Lung (tissue), 12 donors: ENCODE results near the gene TRMT44. TPM values are rescaled to one million over a fixed set of nuclear protein-coding genes. Genes with fewer than 3 reads are reported as not detected.

Source experiments
- ATAC-seq: fragments of 200-7000 bp; cut with Tn5 transposase; one replicate; pipeline ENCODE4 v1.9.1; 2020; ENCODE audit warnings: moderate number of reproducible peaks; ENCODE audit not compliant: insufficient read depth, low FRiP score
- DNase-seq, 3 donors: peaks; one replicate each; pipeline ENCODE4 v3.0.0-alpha.2; 2013 to 2017
- H3K27ac ChIP-seq, 2 donors: one replicate each; pipeline ENCODE4 v1.5.1; 2013; ENCODE audit warnings: mild to moderate bottlenecking in 2 of 2, moderate library complexity in 2 of 2, control low read depth in 1 of 2, inconsistent platforms in 1 of 2, low read depth in 1 of 2, low read length in 1 of 2
- H3K27me3 ChIP-seq, 3 donors: one replicate each; pipeline ENCODE4 v1.5.1; 2013; ENCODE audit warnings: low read length in 2 of 3; ENCODE audit not compliant: control insufficient read depth in 3 of 3, insufficient read depth in 3 of 3
- H3K36me3 ChIP-seq, 4 donors: one replicate each; pipeline ENCODE4 v1.5.1; 2013; ENCODE audit warnings: low read length in 4 of 4, mild to moderate bottlenecking in 1 of 4, moderate library complexity in 1 of 4; ENCODE audit not compliant: control insufficient read depth in 4 of 4, insufficient read depth in 4 of 4
- H3K4me1 ChIP-seq, 5 donors: one replicate each; pipeline ENCODE4 v1.5.1; 2013; ENCODE audit warnings: low read length in 5 of 5, mild to moderate bottlenecking in 2 of 5, moderate library complexity in 1 of 5; ENCODE audit not compliant: control insufficient read depth in 5 of 5, insufficient read depth in 5 of 5
- H3K4me3 ChIP-seq: one replicate; pipeline ENCODE4 v1.5.1; 2013; ENCODE audit warnings: mild to moderate bottlenecking, control low read depth, moderate library complexity
- H3K9ac ChIP-seq, 2 donors: one replicate each; pipeline ENCODE4 v1.5.1; 2013; ENCODE audit warnings: low read length in 2 of 2, control low read depth in 1 of 2; ENCODE audit not compliant: insufficient read depth in 1 of 2
- H3K9me3 ChIP-seq, 4 donors: one replicate each; pipeline ENCODE4 v1.5.1; 2013; ENCODE audit warnings: low read length in 3 of 4, mild to moderate bottlenecking in 1 of 4, moderate library complexity in 1 of 4; ENCODE audit not compliant: control insufficient read depth in 4 of 4, insufficient read depth in 3 of 4
- WGBS, 2 donors: extraction: QIAGEN DNeasy Blood & Tissue Kit; methylation state at CpG; one replicate each; pipeline ENCODE4 v1.1.7; 2013; 5-methylcytosine and 5-hydroxymethylcytosine counted together
- polyA plus RNA-seq, 2 donors: library from polyadenylated mRNA; stranded (reverse); fragments of 200-250 nt; gene quantifications; one replicate each; pipeline ENCODE4 v1.2.1, GENCODE V29; 2013
- total RNA-seq, 2 donors: library from RNA; depleted of rRNA in 1 of 2; stranded (reverse); fragments of >200 nt in 1 of 2; gene quantifications; one replicate each; pipeline ENCODE4 v1.2.1, GENCODE V29; 2014 to 2021
- TF ChIP-seq, protein P1 (sequence below): IDR thresholded peaks from 2 replicates; pipeline ENCODE4 v1.5.1; 2012; ENCODE audit warnings: mild to moderate bottlenecking; ENCODE audit errors: control extremely low read depth, extremely low read depth
- donor health status: control.
- donor health status: control.
- donor health status: Bipolar disorder and iron deficiency.
- donor health status: healthy.
- donor health status: DM: yes; HTN: yes; CAD: no.

The TRMT44 gene
- total and polyA plus RNA-seq, 4 donors: 7.3 to 24.8 (median 15.0) TPM

DNA sequence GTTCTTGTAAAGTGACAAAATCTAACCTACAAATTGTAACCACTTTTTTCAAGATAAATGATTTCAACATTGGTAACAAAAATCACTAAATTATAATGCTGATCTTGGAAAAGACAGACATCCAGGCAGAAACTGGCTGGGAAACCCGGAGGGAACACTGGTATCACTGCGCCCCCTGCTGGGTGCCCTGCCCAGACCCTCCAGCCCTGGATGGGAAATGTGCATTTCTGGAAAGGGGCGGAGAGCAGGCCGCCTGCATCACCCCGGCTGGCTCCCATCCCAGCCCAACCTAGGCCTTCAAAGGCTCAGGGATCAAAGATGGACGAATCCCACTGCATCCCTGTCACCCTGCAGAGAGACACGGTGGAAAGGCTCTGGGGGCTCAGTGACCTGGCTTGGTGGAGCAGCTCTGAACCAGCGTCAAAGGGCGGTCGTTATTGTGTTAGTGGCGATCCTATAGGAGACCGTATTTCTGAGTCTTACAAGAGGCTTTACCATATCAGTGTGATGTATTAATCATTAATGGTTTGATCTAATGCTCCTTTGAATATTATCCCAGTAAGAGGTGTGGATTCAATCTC is 37.3 kb upstream of the TRMT44 start:
- ATAC-seq (peak; percentile 90), DNase-seq (peak; percentile 83 to 87 (median 84))
- no peak overlapping the region for H3K9ac ChIP-seq
- no peak overlapping the region for H3K27ac ChIP-seq
- no peaks in the 10 kb centered on the region for H3K27me3 ChIP-seq
- peaks cover 0 to 7% (median 0%) of the 10 kb centered on the region in 5 donors for H3K4me1 ChIP-seq
- no peaks in the 10 kb centered on the region for H3K9me3 ChIP-seq
- H3K4me3 ChIP-seq: no peak overlapping the region
- H3K36me3 ChIP-seq: peaks cover 3 to 31% (median 11%) of the 10 kb centered on the region in 4 donors
- WGBS, 2 donors: 43 to 47% methylated on average over 12 of the region's 12 CpGs
- TF ChIP-seq, protein P1, sequence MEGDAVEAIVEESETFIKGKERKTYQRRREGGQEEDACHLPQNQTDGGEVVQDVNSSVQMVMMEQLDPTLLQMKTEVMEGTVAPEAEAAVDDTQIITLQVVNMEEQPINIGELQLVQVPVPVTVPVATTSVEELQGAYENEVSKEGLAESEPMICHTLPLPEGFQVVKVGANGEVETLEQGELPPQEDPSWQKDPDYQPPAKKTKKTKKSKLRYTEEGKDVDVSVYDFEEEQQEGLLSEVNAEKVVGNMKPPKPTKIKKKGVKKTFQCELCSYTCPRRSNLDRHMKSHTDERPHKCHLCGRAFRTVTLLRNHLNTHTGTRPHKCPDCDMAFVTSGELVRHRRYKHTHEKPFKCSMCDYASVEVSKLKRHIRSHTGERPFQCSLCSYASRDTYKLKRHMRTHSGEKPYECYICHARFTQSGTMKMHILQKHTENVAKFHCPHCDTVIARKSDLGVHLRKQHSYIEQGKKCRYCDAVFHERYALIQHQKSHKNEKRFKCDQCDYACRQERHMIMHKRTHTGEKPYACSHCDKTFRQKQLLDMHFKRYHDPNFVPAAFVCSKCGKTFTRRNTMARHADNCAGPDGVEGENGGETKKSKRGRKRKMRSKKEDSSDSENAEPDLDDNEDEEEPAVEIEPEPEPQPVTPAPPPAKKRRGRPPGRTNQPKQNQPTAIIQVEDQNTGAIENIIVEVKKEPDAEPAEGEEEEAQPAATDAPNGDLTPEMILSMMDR: peak; percentile 73

DNA sequence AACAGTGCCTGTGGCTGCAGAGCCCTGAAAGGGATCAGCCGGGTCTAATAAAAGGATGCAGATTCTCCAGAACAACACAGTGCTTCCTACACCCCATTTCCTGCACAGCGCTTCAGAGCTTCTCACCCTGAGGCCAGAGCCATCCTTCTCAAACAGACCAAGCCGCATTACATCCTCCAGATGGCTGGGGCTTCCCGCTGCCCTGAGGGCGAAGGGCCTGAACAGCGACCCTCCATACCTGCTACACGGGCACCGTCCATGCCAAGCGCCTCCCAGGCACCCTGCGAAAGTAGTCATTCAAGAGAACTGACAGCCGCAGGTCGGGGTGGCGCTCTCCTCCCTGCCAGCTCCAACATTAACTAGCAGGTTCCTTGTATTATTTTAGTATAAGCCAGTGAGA is 36.6 kb upstream of the TRMT44 start:
- H3K27ac ChIP-seq: no peak overlapping the region
- H3K4me1 ChIP-seq: peaks cover 0 to 7% (median 0%) of the 10 kb centered on the region in 5 donors
- 47 to 81% methylated on average over 13 of the region's 13 CpGs for WGBS, 2 donors
- no peak for ATAC-seq
- no peak overlapping the region for H3K4me3 ChIP-seq
- peaks cover 3 to 26% (median 11%) of the 10 kb centered on the region in 4 donors for H3K36me3 ChIP-seq
- no peak overlapping the region for H3K9ac ChIP-seq
- TF ChIP-seq, protein P1: no peak
- H3K27me3 ChIP-seq: no peaks in the 10 kb centered on the region
- no peak for DNase-seq
- H3K9me3 ChIP-seq: no peaks in the 10 kb centered on the region

DNA sequence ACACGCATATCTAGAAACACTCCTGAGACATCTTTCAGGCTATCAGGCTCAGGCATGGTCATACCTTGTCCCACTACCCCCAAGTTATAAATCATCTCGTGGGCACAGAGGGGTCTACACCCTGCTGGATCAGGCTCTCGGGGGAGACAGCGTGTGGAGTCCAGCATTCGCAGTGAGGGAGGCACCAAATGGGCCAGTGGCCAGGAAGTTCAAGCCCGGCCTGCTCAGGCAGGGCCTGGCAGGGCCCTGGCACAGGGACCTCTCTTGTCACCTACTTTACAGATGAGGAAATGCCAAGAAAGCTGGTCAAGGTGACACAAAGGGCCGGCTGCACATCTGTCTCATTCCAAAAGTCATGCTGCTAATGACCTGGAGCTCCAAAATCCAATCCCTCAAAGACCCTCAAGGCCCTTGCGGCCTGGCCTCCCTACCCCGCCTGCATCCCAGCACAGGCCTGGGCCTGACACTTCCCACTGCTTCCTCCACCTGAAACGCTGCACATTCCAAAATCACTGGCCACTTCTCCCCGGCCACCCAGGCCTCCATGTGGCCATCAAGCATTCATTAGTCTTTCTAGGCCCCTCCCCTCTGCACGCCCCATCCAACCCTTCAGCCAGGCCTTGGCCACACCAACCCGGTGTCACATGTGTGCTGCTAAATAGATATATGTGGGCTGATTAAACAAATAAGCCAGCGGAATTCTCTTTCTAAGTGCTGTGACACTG is 35.6 kb upstream of the TRMT44 start:
- ATAC-seq (no peak), DNase-seq (no peak)
- WGBS, 2 donors: 90 to 95% methylated on average over 14 of the region's 14 CpGs
- H3K27ac ChIP-seq: no peak overlapping the region
- H3K4me3 ChIP-seq: no peak overlapping the region
- H3K9ac ChIP-seq: no peak overlapping the region
- TF ChIP-seq, protein P1: no peak
- H3K4me1 ChIP-seq: peaks cover 0 to 12% (median 0%) of the 10 kb centered on the region in 5 donors
- H3K36me3 ChIP-seq: peaks cover 0 to 29% (median 18%) of the 10 kb centered on the region in 4 donors
- no peaks in the 10 kb centered on the region for H3K9me3 ChIP-seq
- no peaks in the 10 kb centered on the region for H3K27me3 ChIP-seq
